Esophagus muscularis mucosa (tissue), 3 donors: ENCODE measurements around the gene SUN1.

ENCODE experiments used
- POLR2A ChIP-seq: fragments of 450-650 bp; IDR thresholded peaks from one replicate; pipeline ENCODE4 v1.6.1; 2017; ENCODE audit warnings: antibody characterized with exemption, moderate library complexity, mild to moderate bottlenecking, low read depth
- TF ChIP-seq, protein P1 (sequence below), 3 experiments: fragments of 200-600 bp in 2 of 3; fragments of 450-650 bp in 1 of 3; sonication (generic) in 2 of 3; IDR thresholded peaks; one replicate each; pipeline ENCODE4 v1.5.1; 2017 to 2019; ENCODE audit warnings: antibody characterized with exemption in 3 of 3, mild to moderate bottlenecking in 2 of 3, moderate library complexity in 1 of 3

DNA sequence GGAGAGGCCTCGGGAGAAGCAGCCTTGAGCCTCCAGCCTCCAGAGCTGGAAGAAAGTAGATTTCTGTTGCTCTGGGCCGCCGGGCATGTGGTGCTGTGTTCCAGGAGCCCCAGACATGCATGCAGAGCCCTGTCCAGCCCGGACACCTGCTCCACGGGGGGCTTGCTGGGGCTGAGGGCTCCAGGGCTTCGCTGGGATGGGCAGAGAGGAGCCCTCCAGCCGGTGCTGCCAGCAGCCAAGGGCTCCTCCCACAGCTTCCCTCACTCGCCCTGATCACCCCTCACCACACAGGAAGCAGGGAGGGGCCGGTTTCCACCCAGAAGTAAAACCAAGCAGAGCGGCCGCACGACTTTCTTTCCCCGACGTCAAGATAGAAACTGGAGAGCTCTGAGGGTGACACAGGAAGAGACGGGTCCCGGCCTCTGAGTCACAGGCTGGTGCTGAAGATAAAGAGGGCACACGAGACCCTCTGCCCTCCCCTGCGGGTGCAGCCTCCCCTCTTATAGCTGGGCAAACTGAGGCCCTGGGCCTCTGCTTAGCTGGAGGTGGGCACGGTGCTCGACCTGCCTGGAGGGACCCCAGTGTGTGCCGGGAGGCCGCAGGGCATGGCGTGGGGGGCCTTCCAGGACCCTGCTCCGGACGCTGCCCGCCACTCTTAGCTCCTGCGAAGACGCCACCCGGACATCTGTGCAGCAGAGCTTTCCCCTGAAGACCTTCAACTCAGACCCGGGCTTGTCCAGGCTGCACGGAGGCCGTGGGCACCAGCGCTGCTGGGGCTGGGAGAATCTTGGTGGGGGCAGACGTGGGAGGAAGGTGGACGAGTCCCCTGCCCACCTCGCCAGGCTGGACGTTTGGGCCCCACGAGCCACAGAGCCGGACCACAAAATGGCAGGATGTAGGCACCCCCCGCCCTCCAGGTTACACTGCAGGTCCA is 91.1 kb downstream of the SUN1 start:
- TF ChIP-seq, protein P1, sequence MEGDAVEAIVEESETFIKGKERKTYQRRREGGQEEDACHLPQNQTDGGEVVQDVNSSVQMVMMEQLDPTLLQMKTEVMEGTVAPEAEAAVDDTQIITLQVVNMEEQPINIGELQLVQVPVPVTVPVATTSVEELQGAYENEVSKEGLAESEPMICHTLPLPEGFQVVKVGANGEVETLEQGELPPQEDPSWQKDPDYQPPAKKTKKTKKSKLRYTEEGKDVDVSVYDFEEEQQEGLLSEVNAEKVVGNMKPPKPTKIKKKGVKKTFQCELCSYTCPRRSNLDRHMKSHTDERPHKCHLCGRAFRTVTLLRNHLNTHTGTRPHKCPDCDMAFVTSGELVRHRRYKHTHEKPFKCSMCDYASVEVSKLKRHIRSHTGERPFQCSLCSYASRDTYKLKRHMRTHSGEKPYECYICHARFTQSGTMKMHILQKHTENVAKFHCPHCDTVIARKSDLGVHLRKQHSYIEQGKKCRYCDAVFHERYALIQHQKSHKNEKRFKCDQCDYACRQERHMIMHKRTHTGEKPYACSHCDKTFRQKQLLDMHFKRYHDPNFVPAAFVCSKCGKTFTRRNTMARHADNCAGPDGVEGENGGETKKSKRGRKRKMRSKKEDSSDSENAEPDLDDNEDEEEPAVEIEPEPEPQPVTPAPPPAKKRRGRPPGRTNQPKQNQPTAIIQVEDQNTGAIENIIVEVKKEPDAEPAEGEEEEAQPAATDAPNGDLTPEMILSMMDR (IDR thresholded peaks at IDR 0.05), result no peak
- no peak for TF ChIP-seq POLR2A
